GM12878 (cell line): ENCODE results near the gene SEMA7A. TPM values are rescaled to one million over a fixed set of nuclear protein-coding genes. Genes with fewer than 3 reads are reported as not detected.
A peak's percentile ranks its signal among the peaks of the same experiment; 100 is the strongest.

Experiments
- CHD1 ChIP-seq: IDR thresholded peaks from 2 replicates; pipeline ENCODE4 v1.6.1; 2012; ENCODE audit warnings: low read depth, low read length, improper control_type of control experiment
- SKIL ChIP-seq: fragments of 450-650 bp; IDR thresholded peaks from 2 replicates; pipeline ENCODE4 v1.6.1; 2017; ENCODE audit warnings: mild to moderate bottlenecking, low read depth, inconsistent platforms; ENCODE audit not compliant: poor library complexity, severe bottlenecking
- ZNF687 ChIP-seq: fragments of 450-650 bp; IDR thresholded peaks from 2 replicates; pipeline ENCODE4 v1.6.1; 2017; ENCODE audit warnings: mild to moderate bottlenecking, moderate library complexity
- polyA plus RNA-seq, 11 experiments: library from polyadenylated mRNA; depleted of rRNA in 4 of 11; unstranded in 6 of 11; stranded (reverse) in 5 of 11; fragments of >200 nt; fragmentation: Nextera tagmentation in 4 of 11; fragmentation: Illumina TruSeq in 1 of 11; extraction: Ambion mirVana in 4 of 11; extraction: Trizol in 1 of 11; gene quantifications; 1 replicate in 1 of 11; 2 replicates in 10 of 11; pipeline versions ENCODE4 v1.2.1 to v1.2.3, GENCODE V29; 2011 to 2016; ENCODE audit warnings: inconsistent platforms in 2 of 11, missing spikeins in 2 of 11, low read depth in 1 of 11
- total RNA-seq, 4 experiments: library from RNA; depleted of rRNA in 3 of 4; stranded (reverse); fragments of >200 nt in 3 of 4; fragmentation: Illumina TruSeq in 1 of 4; extraction: Trizol in 1 of 4; gene quantifications; 2 replicates each; pipeline versions ENCODE4 v1.2.1 to v1.2.3, GENCODE V29; 2013 to 2021

The SEMA7A gene
- total and polyA plus RNA-seq, 10 of the 15 experiments (the other 5 are each of a cell fraction or from before 2014, with no cell fraction given): 0.08 to 112 (median 53.5) TPM

- TF ChIP-seq ZNF687: 0 out of 2 replicates have a peak, but pooled peaks have one; percentile 8
- TF ChIP-seq SKIL: peak; percentile 20
- TF ChIP-seq CHD1: no peak
Observed at GRCh38 chr15:74394090-74394846, 39.5 kb downstream of the SEMA7A start (continued).
